NCI-H2196 treated with DMSO at 0.1 percent for 48 hours (cell line): ENCODE data around the gene S100PBP.

ENCODE experiments used
- DNase-seq: peaks from one replicate; lab custom pipeline; 2025; ENCODE audit not compliant: unreplicated experiment; lab: John Stamatoyannopoulos, UW

Gene S100PBP

DNA sequence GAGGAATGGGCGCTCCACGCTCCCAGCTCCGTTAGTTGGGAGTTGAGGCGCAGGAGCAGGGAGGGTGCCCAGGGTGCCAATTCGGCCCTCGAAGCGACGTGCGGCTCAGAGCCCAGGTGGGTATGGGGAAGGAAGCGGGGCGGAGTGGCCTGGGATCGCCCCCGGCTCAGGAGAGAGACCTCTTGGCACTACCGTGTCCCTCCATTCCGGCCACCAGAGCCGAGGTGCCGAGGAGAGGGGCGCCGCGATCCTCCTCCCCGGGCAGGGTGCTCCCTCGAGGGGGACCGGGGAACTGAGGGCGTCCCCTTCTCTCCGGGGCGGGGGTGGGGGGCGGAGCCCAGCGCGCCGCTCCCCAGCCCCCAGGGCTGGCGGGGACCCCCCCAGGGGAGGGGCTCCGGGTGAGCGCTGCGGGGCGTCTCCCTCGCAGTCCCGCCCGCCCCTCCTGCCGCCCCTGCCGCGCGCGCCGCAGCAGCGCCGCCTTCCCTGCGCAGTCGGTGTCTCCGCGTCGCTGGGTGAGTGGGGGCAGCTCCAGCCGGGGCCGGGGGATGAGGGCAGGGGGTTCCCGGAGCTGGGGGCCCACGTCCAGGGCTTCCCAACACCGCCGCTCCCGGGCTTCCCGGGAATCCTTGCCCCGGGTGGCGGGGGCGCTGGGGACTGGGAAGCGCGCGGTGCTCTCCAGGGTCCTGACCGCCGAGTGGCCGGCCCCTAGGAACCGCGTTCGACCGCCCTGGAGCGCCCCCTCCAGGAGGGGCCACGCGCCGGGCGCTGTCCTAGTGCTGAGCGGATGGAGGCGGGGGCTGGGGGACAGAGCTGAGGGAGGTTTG, 68.8 kb downstream of the S100PBP start, which contains the start of gene HPCA:
Gene HPCA (plus strand): TSS at position 488 of the 824 bp plus-strand sequence. CDS start 2,408 bp downstream, outside the sequence.
- DNase-seq: no peak

GRCh38 chr1:32886828-32887414, 69.5 kb downstream of the S100PBP start:
- DNase-seq: no peak

- no peak for DNase-seq
These were observed 70.2 kb downstream of the S100PBP start for GRCh38 chr1:32887623-32888022.

DNA sequence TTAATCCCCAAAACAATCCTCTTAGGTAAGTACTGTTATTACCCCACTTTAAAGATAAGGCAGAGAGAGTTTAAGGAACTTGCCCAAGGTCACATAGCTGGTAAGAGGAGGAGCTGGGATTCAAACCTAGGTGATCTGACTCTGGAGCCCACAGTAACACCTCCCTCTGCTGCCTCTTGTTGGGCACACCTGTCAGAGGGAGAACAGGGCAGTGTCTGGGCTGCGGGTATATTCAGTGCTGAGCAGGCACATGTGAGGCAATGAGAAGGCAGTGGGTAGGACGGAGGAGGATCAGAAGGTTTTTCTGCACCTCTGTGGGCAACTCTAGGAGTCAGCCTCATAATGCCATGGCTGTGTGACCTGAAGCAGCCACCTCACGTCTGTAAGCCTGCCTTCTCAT, 70.7 kb downstream of the S100PBP start:
- DNase-seq: no peak

GRCh38 chr1:32888677-32889420, 71.4 kb downstream of the S100PBP start:
- DNase-seq: no peak

DNA sequence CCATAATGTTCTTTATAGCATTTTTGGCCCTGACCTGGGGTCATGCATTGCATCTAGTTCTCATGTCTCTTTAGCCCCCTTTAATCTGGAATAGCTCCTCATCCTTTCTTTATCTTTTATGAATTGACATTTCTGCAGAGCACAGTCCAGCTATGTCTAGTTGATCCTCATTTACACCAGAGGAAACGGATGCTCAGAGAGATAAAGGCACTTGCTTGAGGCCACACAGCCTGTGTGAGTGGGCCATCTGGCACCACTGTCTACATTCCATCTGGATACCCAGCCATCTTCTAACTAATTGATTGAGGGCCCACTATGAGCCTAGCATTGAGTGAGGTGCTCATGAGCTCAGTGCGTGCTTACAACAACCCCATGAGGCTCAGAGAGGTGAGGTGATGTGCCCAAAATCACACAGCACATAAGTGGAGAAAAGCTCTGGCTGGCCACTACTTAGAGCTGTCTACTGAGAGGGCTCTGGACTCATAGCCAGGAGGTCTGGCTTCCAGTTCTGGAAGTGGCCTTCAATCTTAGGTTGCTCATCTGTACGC, 72.4 kb downstream of the S100PBP start:
- DNase-seq: no peak

DNA sequence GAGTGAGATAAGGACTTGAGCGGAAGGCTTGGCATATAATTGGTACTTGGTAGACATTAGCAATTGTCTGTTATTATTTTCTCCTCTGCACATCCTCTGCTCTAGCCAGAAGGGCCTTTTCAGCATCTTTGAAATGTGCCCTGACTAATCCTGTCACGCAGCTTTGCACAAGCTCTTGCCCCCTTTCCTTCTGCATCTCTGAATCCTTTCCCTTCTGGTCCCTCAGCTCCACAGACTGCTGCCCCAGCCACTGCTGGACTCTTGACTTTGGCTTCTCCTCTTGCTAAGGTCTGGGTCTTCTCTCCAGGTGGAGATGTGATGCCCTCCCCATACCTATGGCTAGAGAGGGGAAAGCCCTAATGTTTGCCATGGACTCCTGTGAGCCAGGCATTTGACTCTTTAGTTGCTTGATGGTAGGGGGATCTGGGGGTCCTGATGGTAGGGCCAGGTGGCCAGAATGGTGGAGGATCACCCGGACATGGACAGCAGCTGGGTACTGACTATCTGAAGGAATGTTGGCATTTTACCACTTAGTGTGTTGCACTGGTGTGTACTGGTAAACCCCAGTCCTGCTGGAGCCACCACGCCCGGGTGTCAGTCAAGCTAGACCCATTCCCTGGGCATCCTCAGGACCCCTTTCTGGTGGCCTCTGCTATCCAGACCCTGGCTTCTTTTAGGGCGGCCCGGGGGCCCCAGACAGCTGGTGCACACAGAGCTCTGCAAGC, 73.2 kb downstream of the S100PBP start:
- DNase-seq: no peak

DNA sequence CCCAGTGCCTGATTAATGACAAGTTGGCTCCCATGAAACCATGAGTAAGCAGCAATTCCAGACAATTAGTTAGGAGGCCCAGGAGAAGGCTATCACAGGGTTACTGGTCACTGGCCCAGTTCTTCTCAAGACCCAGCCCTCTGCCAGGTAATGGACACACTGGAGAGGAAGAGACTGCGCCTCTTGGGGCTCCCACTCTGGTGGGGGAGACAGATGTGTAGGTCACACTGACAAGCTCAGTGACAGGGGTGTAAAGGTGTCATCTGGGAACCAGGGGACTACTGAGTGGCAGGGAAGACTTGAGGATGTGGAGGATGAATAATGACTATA, 73.8 kb downstream of the S100PBP start:
- no peak for DNase-seq

GRCh38 chr1:32891630-32892029, 74.2 kb downstream of the S100PBP start:
- no peak for DNase-seq

- peak; percentile 87 for DNase-seq
These were observed 75.1 kb downstream of the S100PBP start for GRCh38 chr1:32892368-32893197.

DNA sequence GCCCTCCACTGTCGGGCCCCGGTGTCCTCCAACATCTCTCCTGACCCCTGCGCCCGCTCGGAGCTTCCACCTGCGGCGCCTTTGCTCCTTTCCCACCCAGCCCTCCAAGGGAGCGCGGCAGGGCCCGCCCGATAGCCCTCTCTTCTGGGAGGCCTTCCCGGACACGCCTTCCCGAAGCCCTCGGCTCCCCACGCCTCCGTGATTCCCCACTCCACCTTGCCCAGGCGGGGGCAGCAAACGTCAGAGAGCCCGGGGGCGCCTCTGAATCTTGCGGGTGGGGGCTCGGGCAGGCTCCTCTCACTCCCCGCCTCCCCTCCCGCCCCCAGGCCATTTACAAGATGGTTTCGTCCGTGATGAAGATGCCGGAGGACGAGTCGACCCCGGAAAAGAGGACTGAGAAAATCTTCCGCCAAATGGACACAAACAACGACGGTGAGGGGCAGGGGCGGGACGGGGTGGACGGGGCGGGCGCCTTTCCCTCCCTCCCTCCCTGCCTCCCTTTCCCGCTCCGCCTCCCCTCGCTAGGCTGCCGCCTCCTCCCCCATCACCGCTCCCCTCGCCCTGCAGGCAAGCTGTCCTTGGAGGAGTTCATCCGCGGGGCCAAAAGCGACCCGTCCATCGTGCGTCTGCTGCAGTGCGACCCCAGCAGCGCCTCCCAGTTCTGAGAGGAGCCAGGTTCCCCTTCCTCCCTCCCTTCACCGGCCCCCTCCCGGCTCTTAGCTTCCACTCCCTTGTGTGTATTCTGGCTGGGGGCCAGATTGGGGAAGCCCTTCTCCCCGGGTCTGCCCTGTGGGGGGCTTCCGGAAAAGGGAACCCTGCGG, 76.0 kb downstream of the S100PBP start:
- DNase-seq: peak; percentile 69

- no peak for DNase-seq
These were observed 76.7 kb downstream of the S100PBP start for GRCh38 chr1:32894019-32894600.

- DNase-seq: no peak
These were observed 77.2 kb downstream of the S100PBP start for GRCh38 chr1:32894681-32895080.

GRCh38 chr1:32895325-32896215, 78.1 kb downstream of the S100PBP start:
- no peak for DNase-seq

DNA sequence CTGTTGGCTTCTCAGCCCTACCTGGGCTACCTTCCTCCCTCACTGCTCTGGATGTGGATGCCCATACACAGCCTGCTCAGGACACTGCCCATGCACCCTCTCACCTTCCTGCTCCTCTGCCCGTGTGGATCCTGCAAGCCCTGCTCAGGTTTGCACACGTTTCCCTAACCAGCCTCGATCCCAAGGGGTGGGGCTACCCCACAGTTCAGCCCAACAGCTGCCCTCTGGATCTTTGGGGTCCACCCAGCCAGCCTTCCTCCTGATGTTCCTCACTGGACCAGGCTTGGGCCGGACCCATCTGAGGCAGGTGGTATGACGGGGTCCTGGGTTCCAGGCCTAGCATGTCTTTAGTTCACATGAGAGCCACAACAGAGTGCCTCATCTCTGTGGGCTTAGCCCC, 79.0 kb downstream of the S100PBP start:
- DNase-seq: no peak

DNA sequence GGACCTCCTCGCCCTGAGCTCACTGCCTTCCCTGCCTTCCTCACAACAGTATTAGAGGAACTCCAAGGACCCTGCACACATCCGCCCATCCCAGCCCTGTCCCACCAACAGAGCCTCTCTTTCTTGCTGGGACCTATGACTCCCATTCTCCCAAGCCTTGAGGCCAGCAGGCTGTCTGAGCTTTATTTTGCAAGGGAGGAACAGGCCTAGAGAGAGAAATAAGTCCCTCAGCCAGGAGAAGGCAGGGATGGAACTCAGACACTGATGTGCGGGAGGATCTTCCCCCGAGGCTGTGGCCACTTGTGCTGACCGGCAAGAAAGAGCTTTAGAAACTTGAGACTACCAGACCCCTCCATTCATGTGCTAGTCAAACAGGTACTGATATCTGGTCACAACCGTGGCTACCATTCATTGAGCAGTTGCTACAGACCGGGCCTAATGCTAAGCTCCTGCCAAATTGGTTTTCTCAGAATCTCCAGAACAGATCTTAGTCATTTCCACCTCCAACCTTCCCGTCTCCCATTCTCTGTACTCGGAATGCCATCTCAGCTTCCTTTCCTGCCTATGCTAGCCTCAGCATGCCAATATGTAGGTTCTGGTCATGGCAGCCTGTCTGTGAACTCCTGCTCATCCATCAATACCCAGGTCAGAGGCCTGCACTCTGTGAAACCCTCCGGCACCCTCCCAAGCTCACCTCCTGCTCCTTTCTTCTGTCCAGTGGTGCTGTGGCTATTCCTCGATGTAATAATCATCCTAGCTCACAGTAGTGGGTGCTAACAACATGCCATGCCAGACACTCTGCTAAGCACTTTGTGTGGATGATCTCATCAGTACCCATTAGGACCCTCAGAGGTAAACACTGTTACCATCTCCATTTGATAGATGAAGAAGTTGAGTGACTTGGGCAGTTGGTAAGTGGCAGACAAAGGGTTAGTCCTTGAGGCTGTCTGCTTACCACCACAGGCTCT, 79.9 kb downstream of the S100PBP start:
- no peak for DNase-seq

- DNase-seq: no peak
These were observed 80.6 kb downstream of the S100PBP start for GRCh38 chr1:32898056-32898455.
